SK-N-SH treated with all-trans-retinoic acid at 6 μM for 48 hours (cell line): ENCODE data around the gene CFP.
A peak's percentile ranks its signal among the peaks of the same experiment; 100 is the strongest.

Source experiments
- ATAC-seq: fragments of 200-7000 bp; cut with Tn5 transposase; 3 replicates; pipeline ENCODE4 v1.9.1; 2020; ENCODE audit warnings: mild to moderate bottlenecking, moderate library complexity
- ARNTL ChIP-seq: fragments of 450-650 bp; formaldehyde crosslinking; IDR thresholded peaks from 2 replicates; pipeline ENCODE4 v1.5.0; 2020; ENCODE audit warnings: low read depth, mild to moderate bottlenecking, moderate library complexity, borderline replicate concordance
- BACH2 ChIP-seq: fragments of 250-450 bp; sonication (Bioruptor Pico); IDR thresholded peaks from 2 replicates; pipeline ENCODE4 v1.9.0; 2021; ENCODE audit warnings: mild to moderate bottlenecking, borderline replicate concordance
- CSDC2 ChIP-seq: fragments of 250-450 bp; sonication (Bioruptor Pico); IDR thresholded peaks from 2 replicates; pipeline ENCODE4 v1.5.0; 2020; ENCODE audit warnings: mild to moderate bottlenecking, moderate library complexity
- ESRRG ChIP-seq: fragments of 250-450 bp; sonication (Bioruptor Pico); IDR thresholded peaks from 2 replicates; pipeline ENCODE4 v1.6.1; 2021; ENCODE audit warnings: mild to moderate bottlenecking
- GLIS3 ChIP-seq: fragments of 250-450 bp; sonication (Bioruptor Pico); IDR thresholded peaks from 2 replicates; pipeline ENCODE4 v1.5.0; 2020; ENCODE audit warnings: mild to moderate bottlenecking, moderate library complexity
- ISL1 ChIP-seq: fragments of 250-450 bp; sonication (Bioruptor Pico); IDR thresholded peaks from 2 replicates; pipeline ENCODE4 v2.1.2; 2022; ENCODE audit warnings: mild to moderate bottlenecking, moderate library complexity
- OSR1 ChIP-seq: fragments of 250-450 bp; sonication (Bioruptor Pico); IDR thresholded peaks from 2 replicates; pipeline ENCODE4 v1.8.0; 2022; ENCODE audit warnings: moderate library complexity, mild to moderate bottlenecking, inconsistent platforms
- PATZ1 ChIP-seq: fragments of 250-450 bp; sonication (Bioruptor Pico); IDR thresholded peaks from 2 replicates; pipeline ENCODE4 v1.8.0; 2020; ENCODE audit warnings: mild to moderate bottlenecking, moderate library complexity, borderline replicate concordance
- RARB ChIP-seq: fragments of 250-450 bp; sonication (Bioruptor Pico); IDR thresholded peaks from 2 replicates; pipeline ENCODE4 v1.8.0; 2021; ENCODE audit warnings: mild to moderate bottlenecking, moderate library complexity
- SNAI2 ChIP-seq: fragments of 250-450 bp; sonication (Bioruptor Pico); IDR thresholded peaks from 2 replicates; pipeline ENCODE4 v1.5.0; 2020; ENCODE audit warnings: mild to moderate bottlenecking, moderate library complexity
- TCF4 ChIP-seq: fragments of 250-450 bp; sonication (Bioruptor Pico); IDR thresholded peaks from 2 replicates; pipeline ENCODE4 v1.8.0; 2021; ENCODE audit warnings: mild to moderate bottlenecking, moderate library complexity, borderline replicate concordance
- TOX ChIP-seq: fragments of 250-450 bp; sonication (Bioruptor Pico); IDR thresholded peaks from 2 replicates; pipeline ENCODE4 v1.8.0; 2021; ENCODE audit warnings: mild to moderate bottlenecking, moderate library complexity, borderline replicate concordance
- ZC3H10 ChIP-seq: fragments of 250-450 bp; sonication (Bioruptor Pico); IDR thresholded peaks from 2 replicates; pipeline ENCODE4 v1.5.1; 2021; ENCODE audit warnings: mild to moderate bottlenecking, moderate library complexity
- ZFP3 ChIP-seq: fragments of 250-450 bp; sonication (Bioruptor Pico); IDR thresholded peaks from 2 replicates; pipeline ENCODE4 v1.5.0; 2020; ENCODE audit warnings: mild to moderate bottlenecking, moderate library complexity
- ZFP30 ChIP-seq: fragments of 450-650 bp; formaldehyde crosslinking; IDR thresholded peaks from 2 replicates; pipeline ENCODE4 v1.5.0; 2022; ENCODE audit warnings: mild to moderate bottlenecking, moderate library complexity
- ZNF565 ChIP-seq: fragments of 450-650 bp; formaldehyde crosslinking; conservative IDR thresholded peaks from 2 replicates; pipeline ENCODE4 v1.5.0; 2020; ENCODE audit warnings: low read depth, mild to moderate bottlenecking, moderate library complexity
- ZNF70 ChIP-seq: fragments of 450-650 bp; formaldehyde crosslinking; IDR thresholded peaks from 2 replicates; pipeline ENCODE4 v1.5.0; 2020; ENCODE audit warnings: mild to moderate bottlenecking, moderate library complexity
- ZNF8 ChIP-seq: fragments of 450-650 bp; formaldehyde crosslinking; IDR thresholded peaks from 2 replicates; pipeline ENCODE4 v1.5.0; 2020; ENCODE audit warnings: mild to moderate bottlenecking, moderate library complexity
- TF ChIP-seq, protein P1 (sequence below): fragments of 250-450 bp; sonication (Bioruptor Pico); IDR thresholded peaks from 2 replicates; pipeline ENCODE4 v1.5.1; 2021; ENCODE audit warnings: mild to moderate bottlenecking, moderate library complexity
- TF ChIP-seq, protein P2 (sequence below): fragments of 250-450 bp; sonication (Bioruptor Pico); IDR thresholded peaks from 2 replicates; pipeline ENCODE4 v1.5.1; 2020; ENCODE audit warnings: low read depth, mild to moderate bottlenecking, moderate library complexity
- TF ChIP-seq, protein P3 (sequence below): fragments of 250-450 bp; sonication (Bioruptor Pico); IDR thresholded peaks from 2 replicates; pipeline ENCODE4 v1.8.0; 2021; ENCODE audit warnings: low read depth, mild to moderate bottlenecking, moderate library complexity, borderline replicate concordance
- TF ChIP-seq, protein P4 (sequence below): fragments of 250-450 bp; sonication (Bioruptor Pico); IDR thresholded peaks from 2 replicates; pipeline ENCODE4 v1.5.0; 2020; ENCODE audit warnings: mild to moderate bottlenecking, moderate library complexity

Gene CFP

DNA sequence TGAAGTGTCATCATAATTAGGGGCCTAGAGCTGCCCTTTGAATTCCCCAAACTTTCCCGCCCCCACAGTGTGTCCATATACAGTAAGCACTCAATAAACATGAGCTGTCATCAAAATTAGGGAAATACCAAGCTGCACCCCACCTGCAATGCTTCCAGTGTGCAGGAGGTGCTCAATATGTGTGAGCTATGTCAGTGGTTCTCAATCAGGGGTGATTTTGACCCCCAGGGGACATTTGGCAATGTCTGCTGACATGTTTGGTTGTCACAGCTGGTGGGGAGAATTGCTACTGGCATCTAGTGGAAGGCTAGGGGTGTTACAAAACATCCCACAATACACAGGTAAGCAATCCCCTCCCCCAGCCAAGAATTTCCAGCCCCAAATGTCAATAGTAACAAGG, 748 bp downstream of the CFP start:
- TF ChIP-seq ESRRG, result no peak
- TF ChIP-seq ZNF8 (CRISPR knock-in tag), result no peak
- TF ChIP-seq BACH2 (CRISPR knock-in tag), result no peak
- TF ChIP-seq ZFP3 (CRISPR knock-in tag), result no peak
- ATAC-seq, result no peak

DNA sequence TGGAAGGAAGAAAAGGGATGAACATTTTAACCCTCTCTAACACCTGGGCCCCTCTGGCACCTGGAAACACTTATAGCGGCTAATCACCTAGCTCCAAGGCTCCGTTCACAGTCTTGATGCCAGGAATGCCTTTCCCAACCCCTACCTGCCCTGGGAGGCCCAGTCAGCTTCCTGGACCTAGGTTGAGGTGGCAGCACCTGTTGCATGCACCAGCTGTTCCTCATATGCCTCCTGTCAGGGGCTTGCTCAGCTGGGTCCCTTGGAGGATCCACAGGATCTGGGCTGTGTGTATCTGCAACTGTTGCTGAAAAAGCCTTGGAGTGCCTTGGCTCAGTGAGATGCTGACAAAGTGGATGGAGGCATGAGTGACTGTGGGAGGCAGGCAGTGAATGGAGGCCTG, 4.4 kb downstream of the CFP start:
- no peak for ATAC-seq
- TF ChIP-seq TOX (no peak), CSDC2 (no peak), GLIS3 (CRISPR knock-in tag) (no peak), ARNTL (no peak), ZNF565 (CRISPR knock-in tag) (no peak), TCF4 (CRISPR knock-in tag) (no peak), ZNF8 (CRISPR knock-in tag) (no peak), ZFP30 (CRISPR knock-in tag) (no peak), ZNF70 (CRISPR knock-in tag) (no peak)
- TF ChIP-seq, protein P1, sequence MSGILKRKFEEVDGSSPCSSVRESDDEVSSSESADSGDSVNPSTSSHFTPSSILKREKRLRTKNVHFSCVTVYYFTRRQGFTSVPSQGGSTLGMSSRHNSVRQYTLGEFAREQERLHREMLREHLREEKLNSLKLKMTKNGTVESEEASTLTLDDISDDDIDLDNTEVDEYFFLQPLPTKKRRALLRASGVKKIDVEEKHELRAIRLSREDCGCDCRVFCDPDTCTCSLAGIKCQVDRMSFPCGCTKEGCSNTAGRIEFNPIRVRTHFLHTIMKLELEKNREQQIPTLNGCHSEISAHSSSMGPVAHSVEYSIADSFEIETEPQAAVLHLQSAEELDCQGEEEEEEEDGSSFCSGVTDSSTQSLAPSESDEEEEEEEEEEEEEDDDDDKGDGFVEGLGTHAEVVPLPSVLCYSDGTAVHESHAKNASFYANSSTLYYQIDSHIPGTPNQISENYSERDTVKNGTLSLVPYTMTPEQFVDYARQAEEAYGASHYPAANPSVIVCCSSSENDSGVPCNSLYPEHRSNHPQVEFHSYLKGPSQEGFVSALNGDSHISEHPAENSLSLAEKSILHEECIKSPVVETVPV, result no peak

GRCh38 chrX:47623540-47624027, 6.1 kb downstream of the CFP start:
- peak; percentile 93 for ATAC-seq
- no peak for TF ChIP-seq TOX

DNA sequence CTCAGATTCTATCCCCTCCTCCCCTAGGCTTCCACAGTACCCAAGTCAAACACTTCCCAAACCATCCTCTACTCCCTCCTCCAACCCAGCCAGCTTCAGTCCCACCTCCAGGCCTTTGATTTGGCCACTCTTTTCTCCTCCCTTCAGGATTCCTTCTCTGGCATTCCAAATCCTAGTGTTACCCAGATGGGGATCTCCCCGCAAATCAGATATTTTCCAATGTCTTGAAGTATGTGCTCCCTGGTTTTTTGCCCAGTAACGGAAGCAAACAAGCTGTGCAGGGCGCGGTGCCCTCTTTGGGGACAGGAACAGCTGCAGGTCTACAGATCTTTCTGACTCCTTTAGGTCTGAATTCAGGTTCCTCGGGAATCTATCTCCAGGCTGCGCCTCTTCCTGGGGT, 7.9 kb downstream of the CFP start:
- no peak for TF ChIP-seq ESRRG
- TF ChIP-seq TOX, result no peak
- TF ChIP-seq, protein P2, sequence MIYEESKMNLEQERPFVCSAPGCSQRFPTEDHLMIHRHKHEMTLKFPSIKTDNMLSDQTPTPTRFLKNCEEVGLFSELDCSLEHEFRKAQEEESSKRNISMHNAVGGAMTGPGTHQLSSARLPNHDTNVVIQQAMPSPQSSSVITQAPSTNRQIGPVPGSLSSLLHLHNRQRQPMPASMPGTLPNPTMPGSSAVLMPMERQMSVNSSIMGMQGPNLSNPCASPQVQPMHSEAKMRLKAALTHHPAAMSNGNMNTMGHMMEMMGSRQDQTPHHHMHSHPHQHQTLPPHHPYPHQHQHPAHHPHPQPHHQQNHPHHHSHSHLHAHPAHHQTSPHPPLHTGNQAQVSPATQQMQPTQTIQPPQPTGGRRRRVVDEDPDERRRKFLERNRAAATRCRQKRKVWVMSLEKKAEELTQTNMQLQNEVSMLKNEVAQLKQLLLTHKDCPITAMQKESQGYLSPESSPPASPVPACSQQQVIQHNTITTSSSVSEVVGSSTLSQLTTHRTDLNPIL, result no peak
- no peak for TF ChIP-seq GLIS3 (CRISPR knock-in tag)
- TF ChIP-seq TCF4 (CRISPR knock-in tag), result no peak
- TF ChIP-seq, protein P3, sequence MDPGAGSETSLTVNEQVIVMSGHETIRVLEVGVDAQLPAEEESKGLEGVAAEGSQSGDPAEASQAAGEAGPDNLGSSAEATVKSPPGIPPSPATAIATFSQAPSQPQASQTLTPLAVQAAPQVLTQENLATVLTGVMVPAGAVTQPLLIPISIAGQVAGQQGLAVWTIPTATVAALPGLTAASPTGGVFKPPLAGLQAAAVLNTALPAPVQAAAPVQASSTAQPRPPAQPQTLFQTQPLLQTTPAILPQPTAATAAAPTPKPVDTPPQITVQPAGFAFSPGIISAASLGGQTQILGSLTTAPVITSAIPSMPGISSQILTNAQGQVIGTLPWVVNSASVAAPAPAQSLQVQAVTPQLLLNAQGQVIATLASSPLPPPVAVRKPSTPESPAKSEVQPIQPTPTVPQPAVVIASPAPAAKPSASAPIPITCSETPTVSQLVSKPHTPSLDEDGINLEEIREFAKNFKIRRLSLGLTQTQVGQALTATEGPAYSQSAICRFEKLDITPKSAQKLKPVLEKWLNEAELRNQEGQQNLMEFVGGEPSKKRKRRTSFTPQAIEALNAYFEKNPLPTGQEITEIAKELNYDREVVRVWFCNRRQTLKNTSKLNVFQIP (CRISPR knock-in tag), result no peak
- no peak for TF ChIP-seq ISL1 (CRISPR knock-in tag)
- no peak for TF ChIP-seq ARNTL
- no peak for TF ChIP-seq ZNF565 (CRISPR knock-in tag)
- no peak for TF ChIP-seq ZC3H10
- TF ChIP-seq RARB, result no peak
- no peak for TF ChIP-seq SNAI2
- TF ChIP-seq, protein P4, sequence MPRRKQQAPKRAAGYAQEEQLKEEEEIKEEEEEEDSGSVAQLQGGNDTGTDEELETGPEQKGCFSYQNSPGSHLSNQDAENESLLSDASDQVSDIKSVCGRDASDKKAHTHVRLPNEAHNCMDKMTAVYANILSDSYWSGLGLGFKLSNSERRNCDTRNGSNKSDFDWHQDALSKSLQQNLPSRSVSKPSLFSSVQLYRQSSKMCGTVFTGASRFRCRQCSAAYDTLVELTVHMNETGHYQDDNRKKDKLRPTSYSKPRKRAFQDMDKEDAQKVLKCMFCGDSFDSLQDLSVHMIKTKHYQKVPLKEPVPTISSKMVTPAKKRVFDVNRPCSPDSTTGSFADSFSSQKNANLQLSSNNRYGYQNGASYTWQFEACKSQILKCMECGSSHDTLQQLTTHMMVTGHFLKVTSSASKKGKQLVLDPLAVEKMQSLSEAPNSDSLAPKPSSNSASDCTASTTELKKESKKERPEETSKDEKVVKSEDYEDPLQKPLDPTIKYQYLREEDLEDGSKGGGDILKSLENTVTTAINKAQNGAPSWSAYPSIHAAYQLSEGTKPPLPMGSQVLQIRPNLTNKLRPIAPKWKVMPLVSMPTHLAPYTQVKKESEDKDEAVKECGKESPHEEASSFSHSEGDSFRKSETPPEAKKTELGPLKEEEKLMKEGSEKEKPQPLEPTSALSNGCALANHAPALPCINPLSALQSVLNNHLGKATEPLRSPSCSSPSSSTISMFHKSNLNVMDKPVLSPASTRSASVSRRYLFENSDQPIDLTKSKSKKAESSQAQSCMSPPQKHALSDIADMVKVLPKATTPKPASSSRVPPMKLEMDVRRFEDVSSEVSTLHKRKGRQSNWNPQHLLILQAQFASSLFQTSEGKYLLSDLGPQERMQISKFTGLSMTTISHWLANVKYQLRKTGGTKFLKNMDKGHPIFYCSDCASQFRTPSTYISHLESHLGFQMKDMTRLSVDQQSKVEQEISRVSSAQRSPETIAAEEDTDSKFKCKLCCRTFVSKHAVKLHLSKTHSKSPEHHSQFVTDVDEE (CRISPR knock-in tag), result no peak
- TF ChIP-seq ZNF70 (CRISPR knock-in tag), result no peak
- TF ChIP-seq ZNF8 (CRISPR knock-in tag), result no peak
- TF ChIP-seq PATZ1 (CRISPR knock-in tag), result no peak
- no peak for TF ChIP-seq OSR1
- TF ChIP-seq, all 23 proteins: peak for 0
- ATAC-seq, result no peak
